Measurements from ENCODE around the gene ADAMTSL5. TPM values are rescaled to one million over a fixed set of nuclear protein-coding genes. Genes with fewer than 3 reads are reported as not detected.

Gene ADAMTSL5
- total and polyA plus RNA-seq, 10 donors: 0.13 to 2.0 (median 0.50) TPM

DNA sequence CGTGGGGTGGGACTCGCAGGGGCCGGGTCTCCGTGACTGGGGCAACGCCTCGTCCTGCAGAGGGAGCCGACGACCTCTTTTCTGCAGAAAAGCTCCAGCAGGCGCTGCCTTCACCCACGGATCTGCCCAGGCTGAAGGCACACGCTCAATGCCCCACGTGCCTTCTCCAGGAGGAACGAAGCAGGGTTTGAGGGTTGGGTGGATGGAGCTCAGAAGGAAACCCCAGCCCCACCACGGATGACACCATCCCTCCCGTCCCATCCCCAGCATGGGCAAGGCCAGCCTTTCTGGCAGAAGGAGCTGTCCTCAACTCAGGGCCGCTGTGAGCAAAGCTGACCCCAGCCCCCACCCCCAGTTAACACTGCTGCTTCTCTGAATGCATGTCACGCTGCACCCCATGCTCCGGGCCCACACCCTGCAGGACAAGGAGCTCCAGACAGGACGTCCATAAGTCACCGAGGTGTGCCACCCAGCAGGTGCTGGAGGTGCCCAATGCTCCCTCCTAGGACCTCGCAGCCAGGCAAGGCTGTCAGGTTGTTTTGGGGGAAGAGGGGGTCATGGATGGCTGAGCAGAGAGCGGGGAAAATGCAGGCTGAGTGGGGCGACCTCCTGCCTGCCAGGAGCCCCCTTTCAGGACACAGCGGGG is 41.2 kb downstream of the ADAMTSL5 start:
- H3K9me3 ChIP-seq: no peaks in the 10 kb centered on the region
- WGBS, 5 donors: 21 to 39% (median 24%) methylated on average over 16 to 24 of the region's 24 CpGs
- TF ChIP-seq, protein P1, sequence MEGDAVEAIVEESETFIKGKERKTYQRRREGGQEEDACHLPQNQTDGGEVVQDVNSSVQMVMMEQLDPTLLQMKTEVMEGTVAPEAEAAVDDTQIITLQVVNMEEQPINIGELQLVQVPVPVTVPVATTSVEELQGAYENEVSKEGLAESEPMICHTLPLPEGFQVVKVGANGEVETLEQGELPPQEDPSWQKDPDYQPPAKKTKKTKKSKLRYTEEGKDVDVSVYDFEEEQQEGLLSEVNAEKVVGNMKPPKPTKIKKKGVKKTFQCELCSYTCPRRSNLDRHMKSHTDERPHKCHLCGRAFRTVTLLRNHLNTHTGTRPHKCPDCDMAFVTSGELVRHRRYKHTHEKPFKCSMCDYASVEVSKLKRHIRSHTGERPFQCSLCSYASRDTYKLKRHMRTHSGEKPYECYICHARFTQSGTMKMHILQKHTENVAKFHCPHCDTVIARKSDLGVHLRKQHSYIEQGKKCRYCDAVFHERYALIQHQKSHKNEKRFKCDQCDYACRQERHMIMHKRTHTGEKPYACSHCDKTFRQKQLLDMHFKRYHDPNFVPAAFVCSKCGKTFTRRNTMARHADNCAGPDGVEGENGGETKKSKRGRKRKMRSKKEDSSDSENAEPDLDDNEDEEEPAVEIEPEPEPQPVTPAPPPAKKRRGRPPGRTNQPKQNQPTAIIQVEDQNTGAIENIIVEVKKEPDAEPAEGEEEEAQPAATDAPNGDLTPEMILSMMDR (IDR thresholded peaks at IDR 0.05 in 8 of 11, conservative IDR thresholded peaks at IDR 0.05 in 3 of 11): no peak
- TF ChIP-seq POLR2AphosphoS5 (IDR thresholded peaks at IDR 0.05): peak in 1 of 3 donors; percentile 4
- DNase-seq: no peak
- peaks cover 0 to 36% (median 21%) of the 10 kb centered on the region in 6 donors for H3K36me3 ChIP-seq
- peaks cover 21 to 75% (median 64%) of the 10 kb centered on the region in 7 donors for H3K27me3 ChIP-seq (replicated peaks in 1 of 7)
- peaks cover 43 to 96% (median 63%) of the 10 kb centered on the region in 6 donors for H3K4me1 ChIP-seq
- peak overlapping the region in 5 of 8 donors; percentile 43 to 72 (median 47) for H3K4me3 ChIP-seq
- H3K27ac ChIP-seq: no peak overlapping the region
- intact Hi-C loops (cut with DNase I; ENCODE audit: low total_unique reads): no loop called here

DNA sequence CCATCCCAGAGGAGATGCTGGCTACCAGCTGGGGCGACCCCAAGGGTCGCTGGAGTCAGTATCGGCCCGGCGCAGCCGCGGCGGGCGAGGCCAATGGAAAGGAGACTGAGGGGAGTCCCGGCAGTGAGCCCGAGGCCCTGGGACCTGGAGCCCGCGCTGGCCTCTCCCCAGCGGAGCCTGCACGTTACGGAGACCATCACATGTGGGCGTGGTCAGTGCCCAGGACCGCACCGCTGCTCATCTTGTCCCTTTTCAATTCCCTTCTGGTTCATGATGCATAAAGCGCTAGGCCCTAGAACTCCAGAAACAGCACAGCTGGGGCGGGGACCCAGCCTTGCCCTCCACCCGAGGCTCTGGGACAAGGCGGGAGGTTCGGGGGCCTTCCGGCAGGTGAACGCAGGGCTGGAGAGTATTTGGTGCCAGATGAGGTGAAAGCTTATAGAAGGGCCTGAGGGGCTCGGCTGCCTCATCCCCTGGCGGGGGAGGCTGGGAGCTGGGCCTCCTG is 41.8 kb downstream of the ADAMTSL5 start:
- Histone ChIP-seq H3K4me1 (peaks cover 47 to 97% (median 66%) of the 10 kb centered on the region in 6 donors), H3K9me3 (no peaks in the 10 kb centered on the region), H3K27ac (no peak overlapping the region), H3K4me3 (peak overlapping the region; percentile 33 to 72 (median 46)), H3K36me3 (peaks cover 0 to 36% (median 16%) of the 10 kb centered on the region in 6 donors), H3K27me3 (replicated peaks in 1 of 7) (peaks cover 21 to 81% (median 69%) of the 10 kb centered on the region in 7 donors)
- 6 to 10% (median 8%) methylated on average over 25 to 28 of the region's 28 CpGs for WGBS, 5 donors
- TF ChIP-seq POLR2AphosphoS5 (IDR thresholded peaks at IDR 0.05): peak in 1 of 3 donors; percentile 8
- TF ChIP-seq, protein P1 (IDR thresholded peaks at IDR 0.05 in 8 of 11, conservative IDR thresholded peaks at IDR 0.05 in 3 of 11): no peak
- TF ChIP-seq POLR2A (IDR thresholded peaks at IDR 0.05): no peak
- intact Hi-C loops (cut with DNase I; ENCODE audit: low total_unique reads): no loop called here
- no peak for DNase-seq

DNA sequence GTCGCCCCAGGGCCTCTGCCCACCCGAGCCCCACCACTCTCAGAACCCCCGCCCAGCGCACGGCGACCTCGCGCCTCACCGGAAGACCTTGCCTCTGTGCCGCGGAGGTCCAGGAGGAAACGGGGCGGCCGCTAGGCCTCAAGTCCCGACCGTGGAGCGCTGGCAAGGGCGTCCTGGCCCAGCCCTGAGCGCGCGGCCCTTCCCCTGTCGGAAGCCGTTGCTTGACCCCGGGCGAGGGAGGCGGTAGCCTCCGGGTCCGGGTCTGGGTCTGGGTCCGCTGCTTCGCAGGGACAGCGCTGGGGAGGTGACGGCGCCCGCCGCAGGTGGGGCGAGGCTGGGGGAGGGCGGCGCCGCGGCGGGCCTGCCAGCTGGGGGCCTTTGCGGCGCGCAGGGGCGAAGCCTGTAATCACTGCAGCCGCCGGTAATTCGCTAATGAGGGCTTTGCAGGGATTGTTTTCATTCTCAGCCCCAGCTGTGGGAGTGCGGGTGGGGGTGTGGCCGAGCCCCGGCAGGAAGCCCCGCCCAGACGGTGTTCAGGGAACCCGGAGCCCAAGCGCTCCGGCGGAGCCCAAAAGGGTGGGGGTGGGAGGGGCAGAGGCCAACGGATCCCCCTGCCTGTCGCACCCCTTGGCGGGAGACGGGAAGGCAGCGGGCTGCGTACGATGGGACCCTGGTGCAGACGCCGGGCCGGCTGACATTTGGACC is 42.4 kb downstream of the ADAMTSL5 start:
- peak; percentile 90 for DNase-seq
- WGBS, 5 donors: 0 to 1% (median 1%) methylated on average over 10 to 67 of the region's 67 CpGs
- peak; percentile 17 to 59 (median 24) for TF ChIP-seq POLR2AphosphoS5 (IDR thresholded peaks at IDR 0.05)
- TF ChIP-seq POLR2A (IDR thresholded peaks at IDR 0.05): no peak
- intact Hi-C loops (cut with DNase I; ENCODE audit: low total_unique reads): no loop called here
- peaks cover 50 to 97% (median 72%) of the 10 kb centered on the region in 6 donors for H3K4me1 ChIP-seq
- peak overlapping the region; percentile 33 to 72 (median 46) for H3K4me3 ChIP-seq
- peak overlapping the region in 1 of 8 donors; percentile 3 for H3K27ac ChIP-seq
- H3K9me3 ChIP-seq: no peaks in the 10 kb centered on the region
- H3K27me3 ChIP-seq (replicated peaks in 1 of 7): peaks cover 21 to 87% (median 75%) of the 10 kb centered on the region in 7 donors
- H3K36me3 ChIP-seq: peaks cover 0 to 33% (median 13%) of the 10 kb centered on the region in 6 donors

DNA sequence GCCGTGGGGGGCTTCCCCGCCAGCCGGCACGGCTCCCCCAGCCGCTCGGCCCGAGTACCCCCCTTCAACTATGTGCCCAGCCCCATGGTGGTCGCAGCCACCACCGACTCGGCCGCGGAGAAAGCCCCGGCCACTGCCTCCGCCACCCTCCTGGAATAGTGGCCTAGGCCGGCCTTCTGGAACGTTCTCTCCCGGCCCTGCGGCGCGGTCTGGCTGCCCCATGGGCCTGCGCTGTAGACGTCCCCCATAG is 42.8 kb downstream of the ADAMTSL5 start:
- WGBS, 5 donors: 0 to 9% (median 4%) methylated on average over 2 to 22 of the region's 22 CpGs
- peak; percentile 75 for DNase-seq
- intact Hi-C loops (cut with DNase I; ENCODE audit: low total_unique reads): no loop called here
- no peak overlapping the region for H3K27ac ChIP-seq
- TF ChIP-seq POLR2A (IDR thresholded peaks at IDR 0.05) (no peak), POLR2AphosphoS5 (IDR thresholded peaks at IDR 0.05) (no peak)
- TF ChIP-seq, protein P1 (IDR thresholded peaks at IDR 0.05 in 8 of 11, conservative IDR thresholded peaks at IDR 0.05 in 3 of 11): no peak
- H3K9me3 ChIP-seq: no peaks in the 10 kb centered on the region
- H3K4me1 ChIP-seq: peaks cover 50 to 97% (median 76%) of the 10 kb centered on the region in 6 donors
- peaks cover 0 to 28% (median 10%) of the 10 kb centered on the region in 6 donors for H3K36me3 ChIP-seq
- H3K27me3 ChIP-seq (replicated peaks in 1 of 7): peaks cover 21 to 92% (median 79%) of the 10 kb centered on the region in 7 donors
- H3K4me3 ChIP-seq: peak overlapping the region; percentile 33 to 72 (median 46)

Data from spleen (tissue), 11 donors.